NCI-H2081 (cell line): ENCODE results near the gene CSTB.

ENCODE experiments used
- DNase-seq, 2 experiments: peaks; one replicate each; lab custom pipeline; 2025; lab: John Stamatoyannopoulos, UW

The CSTB gene

DNA sequence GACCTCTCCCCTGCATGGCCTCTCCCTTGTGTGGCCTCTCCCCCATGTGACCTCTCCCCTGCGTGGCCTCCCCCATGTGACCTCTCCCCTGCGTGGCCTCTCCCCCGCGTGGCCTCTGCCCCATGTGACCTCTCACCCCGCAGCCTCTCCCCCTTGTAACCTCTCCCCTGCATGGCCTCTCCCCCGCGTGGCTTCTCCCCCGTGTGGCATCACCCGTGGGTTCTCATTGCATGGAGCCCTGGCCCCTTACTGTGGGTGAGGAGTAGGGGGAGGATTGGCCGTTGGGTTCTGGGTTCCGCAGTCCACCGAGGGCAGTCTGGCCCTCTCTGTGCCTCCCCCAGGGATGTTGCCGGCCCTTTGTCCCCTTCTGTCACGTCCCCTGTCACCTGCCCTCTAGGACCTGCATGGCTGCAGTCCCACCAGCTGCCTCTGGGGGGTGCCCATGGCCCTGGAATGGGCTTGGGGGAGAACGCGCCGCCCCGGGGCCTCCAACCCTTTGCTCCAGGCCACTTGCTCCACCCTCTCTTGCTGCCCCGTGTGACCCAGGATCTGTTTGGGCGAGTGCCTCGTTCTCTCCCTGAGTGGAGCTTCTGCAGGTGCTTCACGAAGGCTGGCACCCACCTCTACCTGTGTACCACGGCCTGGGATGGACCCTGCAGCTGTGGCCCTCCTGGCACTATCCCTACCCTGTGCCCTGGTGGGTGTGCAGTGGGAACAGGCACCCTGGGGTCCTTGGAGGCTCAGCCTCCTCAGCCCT lies 34.6 kb upstream of the CSTB start:
- DNase-seq: peak; percentile 58 to 74

GRCh38 chr21:43809853-43810504 lies 33.9 kb upstream of the CSTB start:
- no peak for DNase-seq

- no peak for DNase-seq
These were observed 33.3 kb upstream of the CSTB start for GRCh38 chr21:43809346-43809799.

GRCh38 chr21:43808832-43809251 lies 32.7 kb upstream of the CSTB start:
- DNase-seq: no peak

GRCh38 chr21:43808367-43808766 lies 32.3 kb upstream of the CSTB start:
- no peak for DNase-seq

DNA sequence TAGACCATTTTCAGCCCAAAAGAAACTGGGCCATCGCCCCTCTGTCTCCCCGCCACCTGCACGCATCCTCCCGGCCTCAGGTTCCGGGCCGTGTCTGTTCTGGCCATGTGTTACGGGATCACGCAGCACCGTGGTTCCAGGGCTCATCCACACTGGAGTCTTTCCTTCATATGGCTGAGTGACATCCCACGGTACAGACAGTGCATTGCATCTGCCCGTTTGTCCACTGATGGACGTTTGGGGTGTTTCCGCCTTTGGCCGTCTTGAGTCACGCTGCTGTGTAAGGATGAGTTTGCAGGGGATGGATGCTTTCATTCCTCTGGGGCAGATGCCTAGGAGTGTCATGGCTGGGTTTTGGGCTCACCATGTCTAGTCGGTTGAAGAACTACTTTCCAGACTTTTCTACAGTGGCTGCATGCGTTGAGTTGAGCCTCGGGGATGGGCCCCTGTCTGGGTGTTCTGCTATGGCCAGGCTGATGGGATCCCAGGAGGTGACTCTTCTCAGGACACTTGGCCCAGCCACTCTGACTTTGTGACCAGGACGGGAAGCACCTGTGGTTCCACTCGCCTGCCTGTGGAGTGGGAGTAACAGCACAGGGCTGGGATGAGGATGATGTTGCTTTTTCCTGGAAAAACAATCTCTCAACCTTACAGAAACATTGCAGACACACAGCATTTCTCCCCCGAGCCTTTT lies 30.1 kb upstream of the CSTB start:
- no peak for DNase-seq

DNA sequence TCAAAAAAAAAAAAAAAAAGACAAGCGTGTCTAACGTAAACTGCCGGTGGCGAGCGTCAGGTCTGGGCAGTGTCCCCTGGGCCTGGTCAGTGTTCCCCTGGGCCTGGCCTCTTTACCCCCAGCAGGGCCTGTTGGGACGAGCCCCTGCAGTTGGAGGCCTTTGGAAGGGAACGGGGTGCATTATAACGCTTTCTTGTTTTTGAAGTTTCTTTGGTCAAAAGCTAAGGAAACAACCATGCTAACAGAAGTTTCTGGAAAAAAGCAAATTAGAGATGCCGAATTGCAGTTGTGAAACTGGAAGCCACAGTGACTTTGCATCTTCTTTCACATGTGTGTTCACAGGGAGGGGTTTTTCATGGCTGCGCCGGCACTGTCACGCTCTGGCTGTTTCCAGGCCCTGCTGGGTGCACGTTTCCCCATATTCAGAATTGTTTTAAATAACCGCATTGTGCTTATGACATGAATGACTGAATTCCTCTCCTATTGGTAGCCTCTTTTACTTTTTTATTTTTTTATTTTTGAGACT lies 29.2 kb upstream of the CSTB start:
- no peak for DNase-seq

DNA sequence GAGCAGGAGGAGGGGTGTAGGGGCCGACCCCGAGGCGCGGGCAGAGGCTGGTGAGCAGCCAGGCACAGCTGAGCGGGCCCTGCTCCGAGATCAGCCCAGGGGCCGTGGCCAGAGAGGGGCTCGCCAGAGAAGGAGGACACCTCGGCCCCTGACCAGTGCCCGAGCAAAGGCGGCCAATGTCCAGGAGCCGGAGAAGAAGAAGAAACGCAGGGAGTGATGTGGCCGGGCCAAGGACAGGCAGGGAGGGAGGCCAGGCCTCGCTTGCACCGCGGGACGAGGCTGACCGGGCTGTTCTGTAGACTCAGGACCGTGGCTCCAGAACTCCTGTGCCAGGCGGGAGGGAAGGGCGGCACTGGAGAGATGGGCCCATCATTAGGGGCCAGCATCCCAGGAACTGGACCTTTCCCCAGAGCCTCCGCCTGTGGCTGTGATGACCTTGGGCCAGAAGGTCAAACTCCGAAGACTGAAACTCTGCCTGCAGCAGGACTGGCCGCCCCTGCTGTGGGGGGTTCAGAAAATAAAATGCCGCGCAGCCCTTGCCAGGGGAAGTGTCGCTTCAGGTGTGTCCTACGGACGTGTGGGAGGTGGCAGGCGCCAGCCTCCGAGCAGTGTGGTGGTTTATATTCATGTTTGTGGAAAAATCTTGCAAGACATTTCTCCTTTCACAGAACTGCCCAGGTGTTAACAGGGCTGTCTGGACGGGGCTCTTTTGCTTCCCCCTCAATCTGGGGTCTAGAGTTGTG lies 27.6 kb upstream of the CSTB start:
- no peak for DNase-seq

DNA sequence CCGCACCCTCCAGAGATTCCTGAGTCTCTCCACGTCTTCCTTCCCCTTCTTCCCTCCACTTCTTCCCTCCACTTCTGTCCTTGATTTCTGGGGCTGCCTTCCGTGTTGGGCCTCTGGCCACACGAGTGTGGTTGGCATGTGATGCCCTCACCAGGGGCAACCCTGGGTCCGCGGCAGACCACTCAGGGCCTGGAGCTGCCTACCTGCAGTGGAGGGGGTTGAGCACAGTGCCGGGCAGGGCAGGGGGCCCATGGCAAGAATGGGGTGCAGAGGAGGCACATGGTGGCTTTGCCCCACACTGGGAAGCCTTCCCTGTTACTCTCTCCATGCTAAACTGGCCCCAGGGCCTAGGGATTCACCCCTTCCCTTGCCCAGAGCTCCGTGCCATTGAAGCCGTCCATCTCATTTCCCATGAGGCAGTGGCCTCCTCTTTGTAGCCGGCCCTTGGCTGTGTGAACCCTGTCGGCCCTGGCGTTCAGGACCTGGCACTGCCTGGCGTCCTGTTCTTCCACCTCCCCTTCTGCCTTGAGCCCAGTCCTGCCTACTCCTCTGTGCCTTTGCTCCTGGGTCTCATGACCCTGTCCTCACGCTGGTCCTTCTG lies 26.7 kb upstream of the CSTB start:
- no peak for DNase-seq

DNA sequence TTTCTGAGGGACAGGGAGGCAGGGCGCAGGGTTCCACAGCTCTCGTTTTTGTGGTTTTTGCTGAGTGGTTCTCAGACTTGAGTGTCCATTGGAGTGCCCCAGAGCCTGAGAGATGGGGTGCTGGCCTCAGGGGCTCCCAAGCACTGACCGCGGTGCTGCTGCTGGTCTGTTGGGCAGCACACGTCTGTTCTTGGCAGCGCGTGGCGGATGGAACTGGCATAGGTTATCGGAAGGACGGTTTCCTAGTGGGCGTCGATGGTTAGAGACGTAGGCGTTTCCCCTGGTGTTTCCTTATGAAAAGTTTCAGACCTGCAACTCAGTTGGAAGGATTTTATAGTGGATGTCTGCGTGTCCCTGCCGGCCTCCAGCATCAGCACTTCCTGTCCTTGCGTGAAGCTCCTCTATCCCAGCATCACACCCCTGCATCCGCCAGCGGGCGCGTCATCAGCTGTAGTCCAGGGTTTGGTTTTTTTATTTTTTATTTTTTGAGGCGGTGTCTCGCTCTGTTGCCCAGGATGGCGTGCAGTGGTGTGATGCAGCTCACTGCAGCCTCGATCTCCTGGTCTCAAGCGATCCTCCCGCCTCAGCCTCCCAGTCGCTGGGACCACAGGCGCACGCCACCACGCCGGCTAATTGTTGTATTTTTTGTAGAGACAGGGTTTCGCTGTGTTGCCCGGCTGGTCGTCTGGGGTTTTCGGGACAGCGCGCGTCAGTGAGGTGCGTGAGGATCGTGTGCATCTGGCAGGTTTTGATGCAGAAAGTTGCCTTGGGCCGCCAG lies 25.1 kb upstream of the CSTB start:
- no peak for DNase-seq

GRCh38 chr21:43800566-43800965 lies 24.5 kb upstream of the CSTB start:
- DNase-seq: no peak

GRCh38 chr21:43800124-43800523 lies 24.0 kb upstream of the CSTB start:
- DNase-seq: no peak

- no peak for DNase-seq
These were observed 23.3 kb upstream of the CSTB start for GRCh38 chr21:43799301-43799840.

DNA sequence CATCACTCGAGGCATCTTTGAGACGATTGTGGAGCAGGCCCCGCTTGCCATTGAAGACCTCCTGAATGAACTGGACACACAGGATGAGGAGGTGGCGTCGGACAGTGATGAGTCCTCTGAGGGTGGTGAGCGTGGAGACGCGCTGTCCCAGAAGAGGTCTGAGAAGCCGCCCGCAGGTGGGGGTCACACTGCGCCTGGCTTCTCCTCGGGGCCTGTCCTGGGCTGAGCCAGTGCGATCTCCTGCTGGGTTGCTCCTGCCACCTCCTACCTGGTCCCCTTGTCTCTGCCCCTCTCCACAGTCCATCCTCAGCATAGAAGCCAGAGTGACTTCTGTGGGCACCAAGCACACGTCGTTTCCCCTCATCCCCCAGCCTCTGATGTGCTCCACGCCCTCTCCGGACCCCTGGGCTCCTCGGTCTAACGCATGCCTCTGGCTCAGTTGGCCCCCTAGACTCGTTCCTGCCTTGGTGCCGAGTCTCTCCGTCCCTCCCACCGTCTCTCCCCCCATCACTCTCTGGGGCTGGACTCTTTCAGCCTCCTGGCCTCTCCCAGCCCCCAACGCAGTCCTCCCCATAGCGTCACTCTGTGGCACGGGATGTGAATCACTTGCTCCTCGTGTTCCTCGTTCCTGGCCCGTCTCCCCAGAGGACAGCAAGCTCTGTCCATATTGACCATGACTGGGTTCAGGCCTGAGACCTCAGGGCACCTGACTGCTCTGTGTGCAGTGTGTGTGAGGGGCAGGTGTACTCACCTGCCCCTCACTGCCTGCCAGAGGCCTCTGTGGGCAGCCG lies 22.0 kb upstream of the CSTB start:
- no peak for DNase-seq

GRCh38 chr21:43797415-43797814 lies 21.3 kb upstream of the CSTB start:
- DNase-seq: no peak

DNA sequence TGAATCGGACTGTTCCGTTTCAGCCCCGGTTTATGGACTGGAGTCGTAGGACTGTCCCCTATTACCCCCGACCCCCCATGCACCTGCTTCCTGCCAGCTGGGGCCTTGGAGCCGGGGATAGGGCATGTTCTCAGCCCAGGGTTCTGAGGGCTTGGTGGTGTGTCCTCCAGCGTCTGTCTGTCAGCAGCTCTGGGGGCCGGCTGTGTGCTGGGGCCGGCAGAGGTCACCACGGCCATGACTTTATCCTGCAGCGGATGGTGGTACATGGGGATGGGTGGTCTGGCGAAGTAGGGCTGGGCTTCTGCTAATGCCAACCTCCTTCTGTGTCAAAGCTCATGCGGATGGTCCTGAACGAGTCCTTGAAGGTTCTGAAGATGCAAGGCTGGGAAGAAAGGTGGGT lies 18.7 kb upstream of the CSTB start:
- no peak for DNase-seq

DNA sequence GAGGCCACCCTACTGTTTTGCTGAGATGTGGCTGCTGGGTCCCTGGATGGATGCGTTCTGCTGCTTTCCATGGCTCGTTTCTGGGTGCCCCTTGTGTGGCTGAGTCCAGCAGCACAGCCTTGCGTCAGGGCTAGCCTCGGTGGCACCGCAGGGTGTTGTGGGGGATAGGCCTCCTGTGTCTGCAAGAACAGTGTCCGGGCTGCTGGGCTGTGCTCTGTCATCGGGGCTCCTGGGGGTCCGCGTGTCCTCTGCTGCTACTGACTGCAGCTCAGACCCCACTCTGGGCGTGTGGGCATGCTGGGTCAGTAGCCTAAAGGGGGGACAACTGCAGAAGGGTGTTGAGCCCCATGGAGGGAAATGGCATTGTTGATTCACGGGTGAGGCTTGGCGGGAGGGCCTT lies 18.2 kb upstream of the CSTB start:
- DNase-seq: no peak

DNA sequence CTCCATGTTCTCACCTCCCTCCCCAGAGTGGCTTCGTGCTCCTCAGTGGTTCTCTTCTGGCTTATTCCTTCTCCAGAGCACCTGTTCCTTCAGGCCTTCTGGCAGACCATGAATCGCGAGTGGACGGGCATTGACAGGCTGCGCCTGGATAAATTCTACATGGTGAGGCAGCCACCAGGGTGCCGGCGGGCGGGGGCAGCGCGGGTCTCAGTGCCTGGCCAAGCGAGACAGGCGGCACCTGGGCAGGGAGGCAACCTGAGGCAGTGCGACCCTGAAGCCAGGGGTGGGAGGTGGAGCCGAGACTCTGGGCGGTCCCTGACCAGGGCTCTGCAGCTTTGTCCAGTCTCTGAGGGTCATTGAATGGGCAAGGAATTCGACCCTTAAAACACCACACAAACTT lies 17.1 kb upstream of the CSTB start:
- no peak for DNase-seq

DNA sequence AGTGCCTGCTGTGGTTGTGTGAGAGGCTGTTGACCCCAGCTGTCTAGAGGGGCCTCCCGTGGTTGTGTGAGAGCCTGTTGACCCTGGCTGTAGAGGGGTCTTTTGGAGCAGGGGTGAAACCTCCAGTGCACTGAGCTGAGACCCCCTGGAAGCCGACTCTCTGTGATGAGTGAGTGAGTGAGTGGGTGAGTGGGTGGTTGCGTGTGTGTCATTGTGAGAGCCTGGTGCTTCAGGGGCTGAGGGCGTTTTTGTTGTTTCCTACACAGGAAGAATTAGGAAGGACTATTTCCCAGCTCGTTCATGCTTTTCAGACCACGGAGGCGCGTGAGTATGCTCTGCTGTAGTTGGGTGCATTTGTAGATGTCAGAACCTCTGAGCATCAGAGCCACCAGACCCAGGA lies 16.3 kb upstream of the CSTB start:
- DNase-seq: no peak

DNA sequence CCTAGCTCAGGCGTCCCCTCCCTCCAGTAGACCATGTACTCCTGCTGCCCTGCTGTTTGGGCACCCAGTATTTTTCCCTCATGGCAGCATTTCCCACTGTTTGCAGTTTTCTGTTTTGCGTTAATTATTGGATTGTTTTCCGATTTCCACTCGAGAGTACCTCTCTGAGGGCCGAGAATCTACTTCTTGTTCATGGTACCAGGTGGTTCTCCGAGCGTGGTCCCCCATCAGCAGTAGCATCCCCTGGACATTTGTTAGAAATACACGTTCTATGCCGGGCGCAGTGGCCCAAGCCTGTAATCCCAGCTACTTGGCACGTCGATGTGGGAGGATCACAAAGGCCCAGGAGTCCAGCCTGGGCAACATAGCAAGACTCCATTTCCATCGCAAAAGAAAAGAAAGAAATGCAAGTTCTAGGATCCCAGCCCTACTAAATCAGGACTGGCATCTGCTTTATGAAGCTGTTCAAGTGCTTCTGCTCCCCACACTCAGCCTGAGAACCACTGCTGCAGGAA lies 14.0 kb upstream of the CSTB start:
- no peak for DNase-seq
